GM19193 (cell line): Measurements from ENCODE around the gene USPL1.

ENCODE experiments used
- POLR2A ChIP-seq: IDR thresholded peaks from 4 replicates; pipeline ENCODE4 v1.6.1; 2011; ENCODE audit not compliant: insufficient read depth, insufficient read length; ENCODE audit errors: extremely low read depth

USPL1 gene

GRCh38 chr13:30608364-30608763, 9.4 kb upstream of the USPL1 start:
- no peak for TF ChIP-seq POLR2A

- TF ChIP-seq POLR2A = no peak
Measured at GRCh38 chr13:30610311-30610710, 7.4 kb upstream of the USPL1 start.

- no peak for TF ChIP-seq POLR2A
Measured at GRCh38 chr13:30615481-30615865, 2.2 kb upstream of the USPL1 start.

- no peak for TF ChIP-seq POLR2A
Measured at GRCh38 chr13:30615866-30616541, 1.7 kb upstream of the USPL1 start.

- no peak for TF ChIP-seq POLR2A
Measured at GRCh38 chr13:30616927-30617314, 799 bp upstream of the USPL1 start.

- no peak for TF ChIP-seq POLR2A
Measured at GRCh38 chr13:30618186-30618929, 638 bp downstream of the USPL1 start.

GRCh38 chr13:30618930-30619279, 1.2 kb downstream of the USPL1 start:
- TF ChIP-seq POLR2A = no peak

GRCh38 chr13:30619731-30620130, 2.0 kb downstream of the USPL1 start:
- TF ChIP-seq POLR2A = no peak

GRCh38 chr13:30620941-30621340, 3.2 kb downstream of the USPL1 start:
- no peak for TF ChIP-seq POLR2A

GRCh38 chr13:30622551-30622950, 4.8 kb downstream of the USPL1 start:
- no peak for TF ChIP-seq POLR2A

- no peak for TF ChIP-seq POLR2A
Measured at GRCh38 chr13:30623392-30623791, 5.7 kb downstream of the USPL1 start.

GRCh38 chr13:30624630-30625029, 6.9 kb downstream of the USPL1 start:
- no peak for TF ChIP-seq POLR2A

GRCh38 chr13:30629527-30629926, 11.8 kb downstream of the USPL1 start:
- no peak for TF ChIP-seq POLR2A

GRCh38 chr13:30633861-30634260, 16.1 kb downstream of the USPL1 start:
- TF ChIP-seq POLR2A = no peak

GRCh38 chr13:30634838-30635237, 17.1 kb downstream of the USPL1 start:
- no peak for TF ChIP-seq POLR2A

- no peak for TF ChIP-seq POLR2A
Measured at GRCh38 chr13:30638301-30638700, 20.6 kb downstream of the USPL1 start.
